Measurements from ENCODE around the gene ANKRD34B.
"Not testable (repeated sequence)": the region's sequence is repeated elsewhere in the genome, so short reads cannot be mapped to it uniquely, and the experiment has no call there.

Gene ANKRD34B

GRCh38 chr5:80569961-80570786 lies at the start of gene ANKRD34B:
TSS of gene ANKRD34B (minus strand) at chr5:80570280. CDS start at chr5:80560019, 10,261 bp downstream.
- DNase-seq, result no peak

- no peak for DNase-seq
These were observed 49.0 kb upstream of the ANKRD34B start for GRCh38 chr5:80619086-80619485.

DNA sequence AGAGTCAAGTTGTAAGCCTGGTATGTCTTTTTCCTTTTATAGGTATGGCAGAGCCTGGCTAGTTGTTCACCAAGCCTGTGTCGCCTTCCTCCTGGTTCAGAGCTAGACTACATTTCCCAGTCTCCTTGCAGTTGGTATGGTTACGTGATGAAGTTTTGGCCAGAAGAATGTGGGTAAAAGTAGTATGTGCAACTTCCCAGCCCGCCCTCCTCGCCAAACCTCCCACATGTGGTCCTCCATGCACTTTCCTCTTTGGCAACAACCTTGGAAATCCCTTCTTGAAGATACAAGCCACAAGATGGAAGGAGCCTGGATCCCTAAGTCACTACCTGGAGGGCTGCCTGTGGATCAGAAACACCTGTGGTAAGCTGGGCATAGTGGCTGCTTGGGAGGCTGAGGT lies 48.4 kb upstream of the ANKRD34B start:
- no peak for DNase-seq

DNA sequence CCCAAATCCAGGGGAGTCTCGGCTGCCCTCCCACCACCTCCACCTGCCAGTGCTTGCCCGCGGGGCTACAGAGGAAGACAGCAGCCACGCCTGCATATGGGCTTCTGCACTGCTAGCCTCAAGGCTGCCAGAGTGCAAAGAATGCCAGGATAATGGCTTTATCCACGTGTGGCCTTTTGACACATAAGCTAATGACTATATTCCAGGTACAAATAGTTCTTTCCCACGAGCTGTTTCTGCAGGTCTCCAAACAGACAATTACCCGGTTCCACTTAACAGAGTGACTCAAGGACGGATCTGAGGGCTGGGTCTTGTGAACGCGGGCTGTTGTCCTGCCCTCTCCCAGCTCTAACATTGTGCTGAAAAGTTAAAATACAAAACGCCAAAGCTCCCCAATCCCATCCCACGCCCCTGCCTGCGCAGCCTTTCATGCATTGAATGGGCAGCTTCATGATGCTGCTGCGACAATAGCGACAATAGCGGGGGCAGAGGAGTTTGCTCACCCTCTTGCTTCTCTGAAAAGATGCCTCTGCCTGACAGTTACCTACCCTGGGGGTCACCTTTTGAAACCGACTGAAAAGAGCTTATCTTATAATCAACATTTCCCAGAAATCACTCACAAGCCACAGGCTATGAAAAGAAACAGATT lies 45.3 kb upstream of the ANKRD34B start:
- DNase-seq, result no peak

DNA sequence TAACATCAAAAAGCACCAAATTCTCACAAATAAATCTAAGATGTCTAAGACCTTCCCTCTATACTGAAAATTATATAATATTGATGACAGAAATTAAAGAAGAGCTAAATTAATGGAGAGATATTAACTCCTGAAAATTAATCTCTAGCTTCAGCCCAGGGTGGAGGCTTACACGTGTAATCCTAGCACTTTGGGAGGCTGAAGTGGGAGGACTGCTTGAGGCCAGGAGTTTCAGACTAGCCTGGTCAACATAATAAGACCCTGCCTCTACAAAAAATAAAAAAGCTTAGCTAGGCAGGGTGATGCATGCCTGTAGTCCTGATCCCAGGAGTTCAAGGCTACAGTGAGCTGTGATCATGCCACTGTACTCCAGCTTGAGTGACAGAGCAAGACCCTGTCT lies 39.6 kb upstream of the ANKRD34B start:
- no peak for DNase-seq

DNA sequence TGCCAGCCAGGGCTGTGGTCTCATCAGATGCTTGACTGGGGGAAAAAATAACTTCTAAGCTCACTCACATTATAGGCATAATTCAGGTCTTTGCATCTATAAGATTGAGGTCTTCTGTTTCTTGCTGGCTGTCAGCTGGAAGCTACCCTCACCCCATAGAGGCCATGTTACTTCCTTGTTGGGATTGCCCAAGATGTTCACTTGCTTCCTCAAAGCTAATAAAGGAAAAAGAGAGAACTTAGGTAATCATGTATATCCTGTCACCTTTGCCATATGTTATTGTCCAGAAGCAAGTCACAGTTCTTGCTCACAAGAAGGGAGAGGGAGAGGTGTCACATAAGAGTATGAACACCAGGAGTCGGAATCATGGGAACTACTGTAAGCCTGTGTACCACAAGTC lies 38.7 kb upstream of the ANKRD34B start:
- no peak for DNase-seq

DNA sequence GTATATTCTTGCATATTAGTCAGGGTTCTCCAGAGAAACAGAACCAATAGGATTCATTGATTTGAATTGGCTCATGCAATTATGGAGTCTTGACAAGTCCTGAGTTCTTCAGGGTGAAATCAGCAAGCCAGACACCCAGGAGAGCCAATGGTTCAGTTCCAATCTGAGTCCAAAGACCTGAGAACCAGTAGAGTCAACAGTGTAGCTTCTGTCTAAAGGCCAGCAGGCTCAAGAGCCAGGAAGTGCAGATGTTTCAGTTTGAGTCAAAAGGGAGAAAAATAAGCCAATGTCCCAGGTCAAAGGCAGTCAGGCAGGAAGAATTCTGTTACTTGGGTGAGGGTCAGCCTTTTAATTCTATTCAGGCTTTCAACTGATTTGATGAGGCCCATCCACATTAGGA lies 37.8 kb upstream of the ANKRD34B start:
- no peak for DNase-seq

- no peak for DNase-seq
These were observed 37.3 kb upstream of the ANKRD34B start for GRCh38 chr5:80607343-80607742.

- no peak for DNase-seq
These were observed 31.0 kb upstream of the ANKRD34B start for GRCh38 chr5:80600943-80601693.

DNA sequence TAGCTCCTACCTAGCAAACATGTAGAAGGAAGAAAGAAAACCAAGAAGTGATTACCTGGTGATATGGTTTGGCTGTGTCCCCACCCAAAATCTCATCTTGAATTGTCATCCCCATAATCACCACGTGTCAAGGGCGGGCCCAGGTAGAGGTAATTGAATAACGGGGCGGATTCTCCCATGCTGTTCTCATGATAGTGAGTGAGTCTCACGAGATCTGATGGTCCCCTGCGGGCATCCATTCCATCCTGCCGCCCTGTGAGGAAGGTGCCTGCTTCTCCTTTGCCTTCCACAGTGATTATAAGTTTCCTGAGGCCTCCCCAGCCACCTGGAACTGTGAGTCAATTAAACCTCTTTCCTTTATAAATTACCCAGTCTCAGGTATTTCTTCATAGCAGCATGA lies 27.4 kb upstream of the ANKRD34B start:
- no peak for DNase-seq

DNA sequence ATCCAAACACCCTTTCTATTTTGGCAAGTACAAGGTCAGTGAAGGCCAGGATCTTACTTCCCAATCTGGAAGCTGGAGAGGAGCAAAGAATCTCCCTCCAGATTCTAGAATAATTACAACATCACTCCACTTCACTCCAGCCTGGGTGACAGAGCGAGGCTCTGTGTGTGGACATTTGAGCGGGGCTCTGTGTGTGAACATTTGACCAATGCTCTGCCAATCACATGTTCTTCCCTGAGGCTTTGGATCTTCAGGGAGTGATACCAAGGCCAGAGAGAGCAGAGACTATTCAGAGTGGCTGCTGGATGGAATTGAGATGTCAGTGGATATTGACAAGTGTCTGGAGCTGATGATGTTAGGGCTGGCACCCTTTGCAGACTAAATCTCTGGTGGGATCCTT lies 24.7 kb upstream of the ANKRD34B start:
- DNase-seq, result no peak

GRCh38 chr5:80592761-80593160 lies 22.7 kb upstream of the ANKRD34B start:
- no peak for DNase-seq

DNA sequence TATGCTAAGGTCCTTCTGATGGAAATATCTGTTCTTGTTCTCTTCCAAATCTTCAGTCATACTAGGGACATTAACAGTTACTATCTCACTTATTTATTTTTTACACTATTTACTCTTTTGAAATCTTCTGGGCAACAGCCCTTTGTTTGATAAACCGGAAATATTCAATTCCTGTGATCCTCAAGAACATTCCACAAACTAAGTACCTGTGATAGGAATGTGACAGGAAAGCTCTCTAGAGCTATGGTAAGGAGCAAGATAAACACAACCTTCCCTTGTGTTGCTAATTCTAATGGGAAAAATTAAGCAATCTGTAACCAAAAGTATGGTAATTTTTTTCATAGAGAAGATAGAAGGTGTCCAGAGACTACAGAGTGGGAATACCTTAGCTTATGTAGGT lies 22.0 kb upstream of the ANKRD34B start:
- DNase-seq, result no peak

- DNase-seq, result no peak
These were observed 21.3 kb upstream of the ANKRD34B start for GRCh38 chr5:80591352-80591751.

DNA sequence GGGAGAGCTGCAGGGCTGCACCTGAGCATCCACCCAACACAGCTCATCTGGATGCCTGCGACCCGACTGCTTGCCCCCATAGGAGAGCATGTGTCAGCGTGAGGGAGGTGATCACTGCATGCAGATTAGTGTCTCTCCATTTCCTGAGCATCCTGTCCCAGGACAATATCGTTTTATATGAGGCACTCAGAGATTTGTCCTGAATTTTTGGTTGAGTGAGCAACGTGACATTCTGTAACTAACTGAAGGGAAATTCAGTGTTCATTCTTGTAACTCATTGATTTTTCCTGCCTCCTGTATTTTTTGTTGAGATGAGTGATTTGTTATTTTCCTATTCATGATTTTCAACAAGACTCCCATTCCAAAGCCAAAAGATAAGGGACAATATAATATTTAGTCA lies 20.7 kb upstream of the ANKRD34B start:
- DNase-seq, result no peak

GRCh38 chr5:80588858-80589540 lies 18.9 kb upstream of the ANKRD34B start:
- DNase-seq, result no peak

GRCh38 chr5:80584770-80585169 lies 14.7 kb upstream of the ANKRD34B start:
- no peak for DNase-seq

DNA sequence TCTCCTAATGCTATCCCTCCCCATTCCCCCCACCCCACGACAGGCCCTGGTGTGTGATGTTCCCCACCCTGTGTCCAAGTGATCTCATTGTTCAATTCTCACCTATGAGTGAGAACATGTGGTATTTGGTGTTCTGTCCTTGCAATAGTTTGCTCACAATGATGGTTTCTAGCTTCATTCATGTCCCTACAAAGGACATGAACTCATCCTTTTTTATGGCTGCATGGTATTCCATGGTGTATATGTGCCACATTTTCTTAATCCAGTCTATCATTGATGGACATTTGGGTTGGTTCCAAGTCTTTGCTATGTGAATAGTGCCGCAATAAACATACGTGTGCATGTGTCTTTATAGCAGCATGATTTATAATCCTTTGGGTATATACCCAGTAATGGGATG lies 10.2 kb upstream of the ANKRD34B start:
- DNase-seq, result not testable (repeated sequence)

- DNase-seq, result no peak
These were observed 9.0 kb upstream of the ANKRD34B start for GRCh38 chr5:80579050-80579449.

GRCh38 chr5:80577707-80578106 lies 7.6 kb upstream of the ANKRD34B start:
- DNase-seq, result no peak

GRCh38 chr5:80576383-80576782 lies 6.3 kb upstream of the ANKRD34B start:
- DNase-seq, result no peak

- no peak for DNase-seq
These were observed 3.0 kb upstream of the ANKRD34B start for GRCh38 chr5:80573062-80573461.
